KMS-11 (cell line): ENCODE data around the gene ENOSF1.

Experiments
- H2AFZ ChIP-seq: fragments of 200-600 bp; sonication (generic); 2 replicates; pipeline ENCODE4 v1.6.1; 2016; ENCODE audit warnings: antibody characterized with exemption, mixed run types, low read depth
- H3K27ac ChIP-seq: fragments of 200-600 bp; sonication (generic); 2 replicates; pipeline ENCODE4 v1.6.1; 2016; ENCODE audit warnings: mild to moderate bottlenecking, mixed run types
- H3K27me3 ChIP-seq: fragments of 200-600 bp; sonication (generic); 2 replicates; pipeline ENCODE4 v1.6.1; 2017; ENCODE audit warnings: mild to moderate bottlenecking, low read depth, mixed run types, moderate library complexity; ENCODE audit not compliant: insufficient read depth
- H3K36me3 ChIP-seq: fragments of 200-600 bp; sonication (generic); 2 replicates; pipeline ENCODE4 v1.6.1; 2017; ENCODE audit warnings: mild to moderate bottlenecking, mixed run types; ENCODE audit not compliant: insufficient read depth
- H3K4me1 ChIP-seq: fragments of 200-600 bp; sonication (generic); 2 replicates; pipeline ENCODE4 v1.6.1; 2016; ENCODE audit warnings: mild to moderate bottlenecking, low read depth, mixed run types; ENCODE audit not compliant: poor library complexity, severe bottlenecking
- H3K4me2 ChIP-seq: fragments of 200-600 bp; sonication (generic); 2 replicates; pipeline ENCODE4 v1.7.0; 2016; ENCODE audit warnings: mild to moderate bottlenecking, mixed run types
- H3K4me3 ChIP-seq: fragments of 200-600 bp; sonication (generic); IDR thresholded peaks from 2 replicates; pipeline ENCODE4 v1.6.1; 2017; ENCODE audit warnings: low read depth, low read length, mixed read lengths; ENCODE audit not compliant: insufficient read depth
- H3K79me2 ChIP-seq: fragments of 200-600 bp; sonication (generic); 2 replicates; pipeline ENCODE4 v1.6.1; 2016; ENCODE audit warnings: low read depth, mixed run types; ENCODE audit not compliant: insufficient read depth
- H3K9ac ChIP-seq: fragments of 200-600 bp; sonication (generic); 2 replicates; pipeline ENCODE4 v1.6.1; 2016; ENCODE audit warnings: mild to moderate bottlenecking, mixed run types
- H4K20me1 ChIP-seq: fragments of 200-600 bp; sonication (generic); 2 replicates; pipeline ENCODE4 v1.6.1; 2016; ENCODE audit warnings: mild to moderate bottlenecking, mixed run types; ENCODE audit not compliant: insufficient read depth
- TF ChIP-seq, protein P1 (sequence below): fragments of 200-600 bp; sonication (generic); conservative IDR thresholded peaks from 2 replicates; pipeline ENCODE4 v1.6.1; 2017; ENCODE audit warnings: low read depth, mild to moderate bottlenecking, antibody characterized with exemption, low read length, moderate library complexity, mixed read lengths

The ENOSF1 gene

DNA sequence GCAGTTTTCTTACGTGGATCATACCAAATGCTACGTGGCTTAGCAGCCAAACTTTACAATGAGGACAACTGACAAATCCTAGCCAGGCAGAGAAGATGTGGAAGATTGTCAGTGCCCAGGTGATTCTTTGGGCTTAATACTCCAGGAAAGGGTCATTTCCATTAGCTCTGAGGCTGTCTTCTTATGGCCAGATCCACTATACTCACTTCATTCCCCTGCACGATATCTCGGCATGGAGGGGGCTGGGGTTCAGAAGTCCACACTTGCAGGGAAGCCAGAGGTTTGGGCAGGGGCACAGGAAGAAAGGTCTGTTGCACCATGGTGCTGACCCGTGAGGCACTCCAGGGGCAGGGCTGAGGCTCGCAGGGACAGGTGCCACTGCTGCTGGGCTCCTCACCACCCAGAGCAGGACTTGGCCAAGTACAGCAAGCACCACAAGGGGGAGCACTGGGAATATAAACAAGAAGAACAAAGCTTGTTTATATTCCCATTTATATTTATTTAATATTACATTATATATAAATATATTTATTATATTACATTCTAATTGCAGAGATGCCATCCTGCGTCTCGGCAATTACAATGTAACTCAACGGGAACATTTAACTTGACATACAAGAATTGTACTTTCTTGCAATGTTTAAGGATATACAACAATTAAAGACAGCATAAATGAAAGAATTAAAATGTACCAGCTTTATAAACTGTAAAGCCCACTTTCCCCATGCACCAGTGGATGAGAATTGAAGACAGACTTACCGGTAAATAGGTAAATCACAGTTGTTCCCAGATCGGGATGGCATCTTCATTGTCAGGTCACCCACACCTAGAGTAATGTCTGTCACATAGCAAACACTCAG is 88.4 kb downstream of the ENOSF1 start:
- Histone ChIP-seq H3K79me2 (no peaks in the 10 kb centered on the region), H2AFZ (peak overlapping the region; percentile 33; the same call in 1 of the 2 replicates)

DNA sequence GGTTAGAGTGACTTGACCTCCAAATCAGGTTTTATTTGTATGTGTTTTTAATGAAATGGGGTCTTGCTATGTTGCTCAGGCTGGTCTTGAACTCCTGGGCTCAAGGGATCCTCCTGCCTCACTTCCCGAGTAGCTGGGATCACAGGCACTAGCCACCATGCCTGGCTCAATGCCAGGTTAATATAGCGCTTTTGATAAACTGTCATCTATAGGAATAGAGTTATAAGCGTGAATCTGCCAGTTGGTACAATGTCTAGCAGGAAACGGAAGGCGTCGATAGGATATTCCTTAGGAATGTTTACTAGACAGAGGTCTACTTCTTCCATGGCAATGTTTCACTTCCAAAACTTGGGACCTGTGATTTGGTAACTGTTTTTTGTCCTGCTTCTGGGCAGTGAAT is 90.1 kb downstream of the ENOSF1 start:
- no peak overlapping the region for H3K27ac ChIP-seq
- no peak overlapping the region for H3K9ac ChIP-seq
- TF ChIP-seq, protein P1, sequence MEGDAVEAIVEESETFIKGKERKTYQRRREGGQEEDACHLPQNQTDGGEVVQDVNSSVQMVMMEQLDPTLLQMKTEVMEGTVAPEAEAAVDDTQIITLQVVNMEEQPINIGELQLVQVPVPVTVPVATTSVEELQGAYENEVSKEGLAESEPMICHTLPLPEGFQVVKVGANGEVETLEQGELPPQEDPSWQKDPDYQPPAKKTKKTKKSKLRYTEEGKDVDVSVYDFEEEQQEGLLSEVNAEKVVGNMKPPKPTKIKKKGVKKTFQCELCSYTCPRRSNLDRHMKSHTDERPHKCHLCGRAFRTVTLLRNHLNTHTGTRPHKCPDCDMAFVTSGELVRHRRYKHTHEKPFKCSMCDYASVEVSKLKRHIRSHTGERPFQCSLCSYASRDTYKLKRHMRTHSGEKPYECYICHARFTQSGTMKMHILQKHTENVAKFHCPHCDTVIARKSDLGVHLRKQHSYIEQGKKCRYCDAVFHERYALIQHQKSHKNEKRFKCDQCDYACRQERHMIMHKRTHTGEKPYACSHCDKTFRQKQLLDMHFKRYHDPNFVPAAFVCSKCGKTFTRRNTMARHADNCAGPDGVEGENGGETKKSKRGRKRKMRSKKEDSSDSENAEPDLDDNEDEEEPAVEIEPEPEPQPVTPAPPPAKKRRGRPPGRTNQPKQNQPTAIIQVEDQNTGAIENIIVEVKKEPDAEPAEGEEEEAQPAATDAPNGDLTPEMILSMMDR, result no peak
- H3K79me2 ChIP-seq, result no peaks in the 10 kb centered on the region
- no peak overlapping the region for H3K4me3 ChIP-seq
- peaks cover 6% of the 10 kb centered on the region for H3K4me1 ChIP-seq
- no peaks in the 10 kb centered on the region for H3K27me3 ChIP-seq
- no peaks in the 10 kb centered on the region for H4K20me1 ChIP-seq
- H2AFZ ChIP-seq, result no peak overlapping the region
- no peak overlapping the region for H3K4me2 ChIP-seq
- no peaks in the 10 kb centered on the region for H3K36me3 ChIP-seq

More for the DNA sequence above, 88.4 kb downstream of the ENOSF1 start:
- H3K4me1 ChIP-seq, result peaks cover 6% of the 10 kb centered on the region
- no peak overlapping the region for H3K4me3 ChIP-seq
- TF ChIP-seq, protein P1, result peak; percentile 60; the same call in 1 of the 2 replicates
- H3K27ac ChIP-seq, result no peak overlapping the region
- H4K20me1 ChIP-seq, result no peaks in the 10 kb centered on the region
- no peak overlapping the region for H3K4me2 ChIP-seq
- H3K36me3 ChIP-seq, result no peaks in the 10 kb centered on the region
- no peak overlapping the region for H3K9ac ChIP-seq
- H3K27me3 ChIP-seq, result no peaks in the 10 kb centered on the region

DNA sequence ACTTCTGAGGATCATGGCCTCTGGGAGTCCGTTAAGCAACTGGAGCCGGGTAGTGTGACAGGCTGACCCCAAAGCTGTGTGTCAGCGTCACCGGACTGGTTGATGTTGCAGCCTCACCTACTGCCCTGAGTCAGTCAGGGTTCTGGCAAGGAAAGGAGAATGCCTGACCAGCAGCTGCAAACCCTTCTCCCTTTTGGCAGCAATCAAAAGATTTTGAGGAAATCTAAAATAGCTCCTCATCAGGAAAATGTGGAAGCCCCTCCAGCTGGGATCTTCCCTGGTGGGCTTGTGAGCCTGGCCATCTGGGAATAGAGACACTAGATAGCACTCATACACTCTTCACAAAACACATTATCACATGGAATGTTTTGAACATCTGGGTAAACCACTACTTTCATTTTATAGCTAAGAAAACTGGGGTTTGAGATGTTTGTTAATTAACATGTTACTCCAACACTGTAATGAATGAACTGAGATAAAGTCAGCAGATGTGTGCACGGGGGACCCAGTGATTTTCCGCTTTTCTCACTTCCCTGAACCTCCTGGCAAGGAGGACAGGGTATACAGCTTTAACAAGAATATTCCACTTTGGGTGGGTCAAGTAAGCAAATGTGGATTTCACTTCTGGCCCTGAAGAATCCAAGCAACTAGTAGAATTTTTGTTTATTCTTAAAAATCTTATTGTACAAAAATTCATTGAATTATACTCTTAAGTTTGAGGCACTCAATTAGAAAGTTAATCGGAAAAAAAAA is 91.0 kb downstream of the ENOSF1 start:
- Histone ChIP-seq H3K4me3 (no peak overlapping the region), H3K9ac (no peak overlapping the region), H3K79me2 (no peaks in the 10 kb centered on the region), H3K27ac (no peak overlapping the region), H3K4me1 (peaks cover 6% of the 10 kb centered on the region), H4K20me1 (no peaks in the 10 kb centered on the region), H3K27me3 (no peaks in the 10 kb centered on the region), H2AFZ (no peak overlapping the region), H3K36me3 (no peaks in the 10 kb centered on the region), H3K4me2 (no peak overlapping the region)
- TF ChIP-seq, protein P1, result no peak
